GM11168 (cell line): ENCODE measurements around the gene PIK3C3.

Source experiments
- in situ Hi-C: fragments of 300-500 bp; cut with MboI; formaldehyde crosslinking; loops from one replicate; pipeline ENCODE4 v1.12.0; 2022; ENCODE audit warnings: low sequenced_read_pairs; ENCODE audit not compliant: unreplicated experiment

The PIK3C3 gene

GRCh38 chr18:41955688-41956087 is 654 bp downstream of the PIK3C3 start:
- in situ Hi-C loops = no loop called here

GRCh38 chr18:41959045-41959444 is 4.0 kb downstream of the PIK3C3 start:
- in situ Hi-C loops = no loop called here

- in situ Hi-C loops = no loop called here
These were observed 10.7 kb downstream of the PIK3C3 start for GRCh38 chr18:41965634-41966255.

GRCh38 chr18:41966943-41967342 is 11.9 kb downstream of the PIK3C3 start:
- in situ Hi-C loops = no loop called here

GRCh38 chr18:41967680-41968079 is 12.6 kb downstream of the PIK3C3 start:
- in situ Hi-C loops = no loop called here

- in situ Hi-C loops = no loop called here
These were observed 14.8 kb downstream of the PIK3C3 start for GRCh38 chr18:41969881-41970280.

GRCh38 chr18:41972067-41972925 is 17.3 kb downstream of the PIK3C3 start:
- in situ Hi-C loops = no loop called here

GRCh38 chr18:41973983-41974382 is 18.9 kb downstream of the PIK3C3 start:
- in situ Hi-C loops = no loop called here

- in situ Hi-C loops = no loop called here
These were observed 19.8 kb downstream of the PIK3C3 start for GRCh38 chr18:41974796-41975201.

GRCh38 chr18:41975284-41975683 is 20.2 kb downstream of the PIK3C3 start:
- in situ Hi-C loops = no loop called here

GRCh38 chr18:41977233-41977632 is 22.2 kb downstream of the PIK3C3 start:
- in situ Hi-C loops = no loop called here

GRCh38 chr18:41982942-41983660 is 28.1 kb downstream of the PIK3C3 start:
- in situ Hi-C loops = no loop called here

GRCh38 chr18:41985914-41986313 is 30.9 kb downstream of the PIK3C3 start:
- in situ Hi-C loops = no loop called here

- in situ Hi-C loops = no loop called here
These were observed 34.5 kb downstream of the PIK3C3 start for GRCh38 chr18:41989508-41989907.

- in situ Hi-C loops = no loop called here
These were observed 37.0 kb downstream of the PIK3C3 start for GRCh38 chr18:41992066-41992465.

- in situ Hi-C loops = no loop called here
These were observed 37.7 kb downstream of the PIK3C3 start for GRCh38 chr18:41992703-41993102.

- in situ Hi-C loops = no loop called here
These were observed 38.1 kb downstream of the PIK3C3 start for GRCh38 chr18:41993151-41993550.

GRCh38 chr18:41996020-41996419 is 41.0 kb downstream of the PIK3C3 start:
- in situ Hi-C loops = no loop called here

- in situ Hi-C loops = no loop called here
These were observed 44.7 kb downstream of the PIK3C3 start for GRCh38 chr18:41999751-42000150.

- in situ Hi-C loops = no loop called here
These were observed 46.8 kb downstream of the PIK3C3 start for GRCh38 chr18:42001801-42002200.

GRCh38 chr18:42004653-42005052 is 49.6 kb downstream of the PIK3C3 start:
- in situ Hi-C loops = no loop called here
